GM21526 (cell line): ENCODE measurements around the gene WDR64.
"Not testable (repeated sequence)": the region's sequence is repeated elsewhere in the genome, so short reads cannot be mapped to it uniquely, and the experiment has no call there.

Source experiments
- ATAC-seq: cut with Tn5 transposase; IDR thresholded peaks from one replicate; pipeline ENCODE4 v1.9.1; 2021; ENCODE audit warnings: moderate library complexity; ENCODE audit not compliant: unreplicated experiment, low FRiP score

Gene WDR64

DNA sequence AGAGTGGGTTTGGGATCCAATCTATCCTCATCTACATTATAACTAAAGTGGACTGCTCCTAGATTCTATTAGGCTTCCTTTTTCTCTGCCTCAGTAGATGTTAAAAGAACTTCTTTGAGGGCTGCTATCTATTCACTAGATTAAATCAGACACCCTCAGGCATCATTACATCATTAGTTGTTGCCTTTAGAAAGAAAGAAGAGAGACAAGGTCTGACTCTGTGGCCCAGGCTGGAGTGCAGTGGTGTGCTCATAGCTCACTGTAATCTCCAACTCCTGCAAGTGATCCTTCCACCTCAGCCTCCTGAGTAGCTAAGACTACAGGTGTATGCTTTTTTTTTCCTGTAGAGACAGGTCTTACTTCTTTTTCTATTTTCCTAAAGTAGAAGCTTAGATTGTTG is 124.8 kb downstream of the WDR64 start:
- ATAC-seq, result no peak

DNA sequence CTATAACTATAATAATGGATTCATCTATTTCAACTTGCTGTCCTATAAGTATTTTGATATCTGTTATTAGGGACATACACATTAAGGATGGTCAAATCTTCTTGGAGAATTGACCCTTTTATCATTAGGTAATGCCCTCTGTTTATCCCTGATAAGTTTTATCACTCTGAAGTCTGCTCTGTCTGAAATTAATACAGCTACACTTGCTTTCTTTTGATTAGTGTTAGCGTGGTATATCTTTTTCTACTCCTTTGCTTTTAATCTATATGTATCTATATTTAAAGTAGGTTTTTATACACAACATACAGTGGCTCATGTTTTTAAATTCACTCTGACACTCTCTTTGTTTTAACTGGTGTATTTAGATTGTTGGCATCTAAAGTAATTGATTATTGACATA is 126.0 kb downstream of the WDR64 start:
- no peak for ATAC-seq

DNA sequence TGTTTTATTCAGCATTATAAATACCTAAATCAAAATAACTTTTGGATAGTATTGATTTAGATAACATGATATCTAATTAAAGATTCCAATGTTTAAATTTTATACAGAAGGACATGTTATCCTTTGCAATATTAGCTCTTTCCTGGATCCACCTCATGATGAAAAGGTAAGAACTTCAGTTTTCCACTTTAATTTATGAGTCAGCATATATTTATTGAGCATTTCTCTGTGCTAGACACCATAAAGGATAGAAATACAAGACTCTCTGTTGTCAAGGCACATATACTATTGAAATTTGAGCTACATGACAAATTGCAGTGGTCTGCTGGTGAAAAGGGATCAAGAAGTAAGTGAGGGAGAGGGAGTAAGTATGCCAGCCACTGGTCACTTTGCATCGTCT is 127.8 kb downstream of the WDR64 start:
- no peak for ATAC-seq

DNA sequence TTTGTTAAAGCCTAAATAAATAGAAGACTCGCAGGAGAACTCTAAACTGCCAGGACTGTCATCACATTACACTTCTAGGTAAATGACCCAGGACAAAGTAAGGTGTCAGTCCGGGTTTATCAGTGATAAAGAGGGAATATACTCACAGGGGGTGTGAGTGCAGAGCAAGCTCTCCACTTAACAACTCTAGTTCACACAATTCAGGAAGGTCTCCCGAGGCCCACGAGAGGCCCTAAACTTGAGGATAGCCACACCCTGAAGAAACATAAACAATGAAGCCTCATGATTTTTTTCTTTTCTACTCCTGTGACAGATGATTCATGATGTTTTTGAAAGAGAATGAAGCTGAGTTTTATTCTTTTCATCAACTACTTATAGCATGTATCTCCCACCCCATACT is 130.3 kb downstream of the WDR64 start:
- no peak for ATAC-seq

DNA sequence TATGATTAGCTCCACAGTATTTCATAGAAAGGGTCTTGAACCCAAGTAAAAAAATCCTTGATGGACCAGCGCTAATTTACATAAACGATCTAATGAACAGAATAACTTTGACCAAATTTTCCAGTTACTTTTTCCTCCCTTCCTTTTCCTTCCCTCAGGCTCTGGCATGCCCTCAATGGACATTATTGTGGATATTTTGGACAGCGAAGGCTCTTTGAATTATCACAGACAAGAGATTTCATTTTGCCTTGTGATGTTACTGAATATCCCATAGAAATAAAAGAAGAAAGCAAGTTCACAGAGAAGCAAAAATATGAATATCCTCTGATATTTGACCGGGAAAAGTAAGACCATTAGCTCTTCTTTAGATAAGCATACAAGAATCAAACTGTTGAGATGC is 135.6 kb downstream of the WDR64 start:
- ATAC-seq, result no peak

DNA sequence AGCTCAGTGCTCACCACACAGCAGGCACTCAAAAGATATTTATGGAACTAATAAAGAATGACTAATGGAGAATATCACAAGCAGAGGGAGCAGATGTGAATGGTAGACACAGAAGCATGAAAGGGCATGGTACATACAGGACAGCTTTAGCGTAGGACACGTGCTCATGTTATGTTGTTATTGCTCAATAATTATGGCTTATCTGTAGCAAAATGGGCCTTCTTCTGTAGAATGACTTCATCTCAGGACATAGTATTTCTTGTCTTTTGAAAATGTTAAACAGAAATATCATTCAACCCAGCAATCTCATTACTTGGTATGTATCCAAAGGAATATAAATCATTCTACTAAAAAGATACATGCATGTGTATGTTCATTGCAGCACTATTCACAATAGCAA is 137.0 kb downstream of the WDR64 start:
- no peak for ATAC-seq

DNA sequence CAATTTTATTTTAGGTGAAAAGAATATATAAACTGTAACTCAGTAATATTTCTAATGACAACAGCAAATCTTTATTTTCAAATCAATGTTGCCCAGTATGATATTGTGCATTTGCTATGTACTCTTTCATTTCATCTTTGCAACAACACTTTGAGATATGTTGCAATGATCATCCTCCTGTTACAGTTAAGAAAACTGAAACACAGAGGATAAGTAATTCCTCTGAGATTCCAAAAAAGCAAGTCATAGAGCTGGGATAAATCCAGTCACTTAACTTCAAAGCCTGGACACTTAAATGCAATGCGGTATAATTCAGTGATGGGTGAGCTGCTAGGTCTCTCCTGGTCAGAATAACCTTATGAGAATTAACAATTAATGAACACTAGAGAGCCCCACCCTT is 147.3 kb downstream of the WDR64 start:
- no peak for ATAC-seq

DNA sequence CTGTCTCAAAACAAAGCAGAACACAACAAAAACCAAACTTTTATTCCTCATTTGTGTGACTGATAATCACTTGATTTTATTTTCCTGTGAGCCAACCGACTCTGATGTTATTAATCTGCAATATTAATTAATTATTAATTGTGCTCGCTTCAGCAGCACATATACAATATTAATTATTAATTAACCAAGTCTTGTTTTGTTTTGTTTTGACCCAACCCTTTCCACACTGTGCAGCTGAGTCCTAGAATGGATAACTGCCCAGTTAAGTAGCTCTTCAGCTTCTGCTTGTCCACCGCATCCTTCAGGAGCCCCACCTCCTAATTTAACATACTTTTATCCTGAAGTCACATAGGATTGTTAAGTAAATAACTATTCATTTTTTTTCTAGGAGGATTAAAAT is 148.6 kb downstream of the WDR64 start:
- no peak for ATAC-seq

DNA sequence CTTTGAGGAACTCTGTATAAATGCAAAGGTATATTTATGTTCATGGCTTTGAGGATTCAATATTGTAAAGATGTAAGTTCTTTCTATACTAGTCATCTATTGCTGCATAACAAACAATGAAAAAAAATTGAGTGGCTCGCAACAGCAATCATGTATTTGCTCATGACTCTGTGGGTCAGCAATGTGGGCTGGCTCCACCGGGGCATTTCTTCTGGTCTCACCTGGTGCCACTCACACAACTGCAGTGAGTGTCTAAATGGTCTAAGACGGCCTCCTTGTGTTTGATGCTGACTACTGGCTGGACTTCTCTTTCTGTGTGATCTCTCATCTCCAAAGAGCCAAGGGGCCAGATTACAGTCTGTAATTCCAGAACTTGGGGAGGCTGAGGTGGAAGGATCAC is 150.8 kb downstream of the WDR64 start:
- no peak for ATAC-seq

DNA sequence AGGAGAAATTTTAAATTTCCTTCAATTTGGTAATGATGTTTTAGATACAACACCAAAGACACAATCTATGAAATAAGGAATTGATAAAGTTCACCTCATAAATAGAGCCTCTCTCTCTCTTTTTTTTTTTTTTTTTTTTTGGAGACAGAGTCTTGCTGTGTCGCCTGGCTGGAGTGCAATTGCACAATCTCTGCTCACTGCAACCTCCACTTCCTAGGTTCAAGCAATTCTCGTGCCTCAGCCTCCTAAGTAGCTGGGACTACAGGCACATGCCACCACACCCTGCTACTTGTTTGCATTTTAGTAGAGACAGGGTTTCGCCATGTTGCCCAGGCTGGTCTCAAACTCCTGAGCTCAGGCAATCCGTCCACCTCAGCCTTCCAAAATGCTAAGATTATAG is 152.6 kb downstream of the WDR64 start:
- ATAC-seq, result not testable (repeated sequence)

DNA sequence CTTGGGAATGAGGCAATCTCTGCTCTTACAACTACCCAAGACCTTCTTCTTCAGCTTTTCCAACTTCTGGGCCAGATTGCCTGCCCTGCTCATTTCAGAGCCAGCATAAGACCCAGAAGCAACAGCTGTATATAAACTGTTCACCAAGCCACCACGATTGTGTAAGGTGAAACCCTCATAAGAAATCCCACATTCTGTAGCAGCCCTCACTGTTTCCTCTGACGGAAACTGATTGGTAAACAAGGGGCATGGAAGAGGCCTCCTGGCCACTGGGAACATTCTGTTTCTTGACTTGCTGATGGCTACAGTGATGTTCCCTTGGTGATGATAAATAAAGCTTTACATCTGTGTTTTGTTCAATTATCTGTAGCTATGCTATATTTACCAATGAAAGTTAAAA is 156.2 kb downstream of the WDR64 start:
- ATAC-seq, result no peak

DNA sequence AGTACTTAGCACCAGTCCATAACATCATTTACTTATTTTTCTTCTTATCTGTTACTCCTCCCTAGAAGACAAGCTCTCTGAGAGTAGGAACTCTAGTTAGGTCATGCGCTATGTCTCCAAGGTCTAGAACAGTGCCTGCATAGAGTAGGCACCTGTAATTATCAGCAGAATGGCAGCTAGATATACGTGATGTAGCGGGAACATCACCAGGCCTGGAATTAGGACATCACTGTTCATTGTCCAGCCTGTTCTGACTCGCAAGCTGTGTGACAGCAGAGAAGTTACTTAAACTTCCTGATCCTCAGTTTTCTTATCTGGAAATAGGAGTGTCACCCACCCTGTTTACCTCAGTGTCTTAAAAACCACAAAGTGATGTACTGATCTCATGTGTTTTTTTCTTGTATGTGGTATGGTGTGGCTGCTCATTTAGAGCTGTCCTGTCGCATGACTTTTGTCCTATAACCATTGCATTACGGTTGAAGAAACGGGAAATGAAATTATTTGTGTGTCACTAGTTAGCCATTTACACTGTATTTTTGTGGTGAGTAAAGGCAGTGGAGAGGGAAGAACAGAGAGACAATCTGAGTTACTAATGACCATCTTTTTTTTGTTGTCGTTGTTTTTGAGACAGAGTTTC is 158.8 kb downstream of the WDR64 start:
- ATAC-seq, result no peak

DNA sequence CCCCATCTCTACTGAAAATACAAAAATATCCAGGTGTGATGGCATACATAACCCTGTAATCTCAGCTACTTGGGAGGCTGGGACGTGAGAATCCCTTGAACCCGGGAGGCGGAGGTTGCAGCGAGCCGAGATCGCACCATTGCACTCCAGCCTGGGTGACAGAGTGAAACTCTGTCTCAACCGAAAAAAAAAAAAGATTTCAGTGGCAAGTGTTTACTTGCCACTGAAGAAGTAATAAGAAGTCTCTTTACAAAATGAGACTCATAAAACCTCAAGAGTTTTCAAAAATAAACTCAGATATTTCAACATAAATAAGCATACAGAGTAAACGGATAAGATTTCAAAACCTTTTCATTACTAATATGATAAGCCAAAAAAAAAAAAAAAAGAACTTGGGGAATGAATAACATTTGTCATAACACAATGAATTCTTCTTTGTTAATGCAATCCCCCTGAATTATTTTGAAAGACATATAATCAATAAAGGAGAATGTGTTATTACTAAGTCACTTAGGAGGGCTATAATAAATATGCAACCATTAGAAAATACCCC is 161.8 kb downstream of the WDR64 start:
- ATAC-seq, result no peak

DNA sequence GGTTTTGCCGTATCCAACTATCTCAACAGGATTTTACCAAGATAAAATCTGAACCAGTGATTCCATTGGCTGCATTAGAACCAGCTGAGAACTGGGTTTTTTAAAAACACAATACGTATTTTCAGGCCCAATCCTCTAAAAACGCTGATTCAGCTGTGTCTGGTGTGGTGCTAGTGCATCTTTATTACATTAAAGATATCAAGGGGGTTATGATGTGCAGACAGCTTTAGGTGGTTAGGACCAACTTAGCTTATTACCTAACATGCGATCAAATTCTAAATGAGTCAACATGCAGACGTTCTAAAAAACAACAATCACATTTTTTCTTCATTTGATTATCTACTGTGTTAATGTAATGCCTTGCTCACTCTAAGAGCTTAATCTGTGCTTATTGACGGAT is 163.9 kb downstream of the WDR64 start:
- ATAC-seq, result no peak

DNA sequence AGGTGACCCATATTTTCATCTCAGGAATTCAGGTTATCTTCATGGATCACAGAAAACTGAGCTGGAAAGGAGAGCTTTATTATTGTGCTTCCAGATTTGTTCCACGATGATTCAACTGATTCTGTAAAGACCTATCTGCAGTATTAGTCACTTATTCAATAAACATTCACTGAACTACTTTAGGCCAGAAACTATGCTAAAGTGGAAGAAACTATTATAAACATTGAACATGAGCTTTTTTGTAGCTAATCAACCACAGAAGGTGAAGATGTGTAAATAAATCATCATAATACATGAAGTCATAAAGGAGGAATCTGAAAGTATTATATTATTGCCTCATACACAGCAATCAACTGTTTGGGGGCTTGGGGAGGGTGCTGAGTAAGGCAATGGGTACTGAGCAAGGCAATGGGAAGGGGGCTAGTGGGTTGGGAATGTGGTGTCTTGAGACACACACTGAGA is 165.3 kb downstream of the WDR64 start:
- ATAC-seq, result no peak

DNA sequence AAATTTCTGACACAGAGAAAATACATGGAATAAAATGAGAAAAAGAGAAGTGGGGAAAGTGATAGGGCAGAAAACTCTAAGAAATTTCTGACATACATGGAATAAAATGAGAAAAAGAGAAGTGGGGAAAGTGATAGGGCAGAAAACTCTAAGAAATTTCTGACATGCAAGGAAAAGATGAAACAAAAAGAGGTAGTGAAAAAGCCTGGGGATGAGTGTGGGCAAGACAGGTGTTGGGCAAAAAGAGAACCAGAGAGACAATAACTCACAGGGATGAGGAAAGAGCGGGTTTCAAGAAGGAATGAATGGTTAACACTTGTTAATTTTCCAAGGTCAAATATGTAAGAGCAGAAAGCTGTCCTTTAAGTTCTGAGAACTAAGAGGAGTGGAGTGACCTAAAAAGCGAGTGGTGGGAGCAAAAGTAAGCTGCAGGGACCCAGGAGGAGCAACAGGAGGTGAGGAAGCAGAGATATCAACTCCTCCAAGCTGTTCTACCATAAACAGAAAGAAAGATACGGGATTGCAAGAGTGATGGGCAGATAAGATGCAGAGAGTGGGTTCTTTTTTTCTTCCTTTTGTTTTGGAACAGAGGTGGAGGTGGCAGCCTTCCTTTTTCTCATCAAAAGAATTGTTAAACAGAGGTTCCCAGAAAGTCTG is 166.0 kb downstream of the WDR64 start:
- no peak for ATAC-seq

DNA sequence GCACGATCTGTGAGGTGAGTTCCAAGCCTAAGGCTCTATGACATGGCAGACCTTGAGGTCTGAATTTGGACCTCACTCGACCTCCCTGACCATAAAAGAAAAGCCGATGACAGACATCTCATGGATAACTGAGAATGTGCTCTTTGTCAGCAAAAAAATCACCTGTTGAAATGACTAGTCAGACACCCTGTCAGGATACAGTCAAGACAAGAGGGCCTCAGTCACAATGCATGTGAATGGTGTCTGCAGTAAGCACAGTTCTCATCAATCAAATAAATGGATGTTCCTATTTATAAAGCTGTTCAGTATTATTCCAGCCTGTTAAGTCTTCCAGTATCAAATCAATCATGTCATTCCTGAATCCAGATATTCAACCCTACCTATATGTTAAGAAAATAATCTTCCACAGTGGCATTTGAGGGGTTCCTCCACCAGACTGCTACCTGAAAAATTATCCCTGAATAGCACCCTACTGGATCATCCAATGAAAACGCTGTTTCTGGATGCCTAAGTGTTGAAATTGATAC is 167.3 kb downstream of the WDR64 start:
- ATAC-seq, result no peak

DNA sequence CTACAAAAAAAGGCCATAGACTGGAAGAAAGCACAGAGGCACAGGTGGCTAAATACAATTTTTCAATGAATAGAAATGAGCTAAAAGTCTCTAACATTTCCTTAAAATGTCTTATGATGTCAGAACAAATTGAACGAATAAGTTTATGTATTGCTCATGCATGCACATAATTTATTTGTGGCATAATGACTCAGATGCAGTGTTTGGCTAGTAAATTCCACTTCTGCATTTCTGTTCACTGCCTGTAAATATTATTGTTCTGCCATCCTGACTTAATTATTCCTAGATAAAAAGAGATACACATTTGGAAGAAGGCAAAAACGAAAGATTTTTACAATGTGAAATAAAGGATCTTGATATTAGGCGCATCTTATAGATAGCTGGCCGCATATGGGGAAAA is 169.3 kb downstream of the WDR64 start:
- no peak for ATAC-seq

DNA sequence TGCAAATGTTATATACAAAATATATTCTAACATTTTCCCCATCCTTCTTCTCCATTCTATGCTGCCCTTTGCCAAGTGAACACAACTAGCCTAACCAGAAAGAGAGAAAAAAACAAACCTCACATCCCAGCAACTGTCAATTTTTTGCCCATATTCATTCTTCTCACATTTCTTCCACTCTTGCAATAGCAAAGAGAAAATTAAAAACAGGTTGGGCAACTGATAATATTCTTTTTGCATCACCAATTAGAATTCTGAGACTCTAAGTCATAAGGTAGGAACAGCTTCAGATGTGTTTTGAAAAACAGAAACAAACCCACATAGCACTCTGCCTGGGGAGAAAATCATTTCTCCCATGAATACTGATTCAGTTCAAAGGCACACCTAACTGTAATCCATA is 170.8 kb downstream of the WDR64 start:
- no peak for ATAC-seq

DNA sequence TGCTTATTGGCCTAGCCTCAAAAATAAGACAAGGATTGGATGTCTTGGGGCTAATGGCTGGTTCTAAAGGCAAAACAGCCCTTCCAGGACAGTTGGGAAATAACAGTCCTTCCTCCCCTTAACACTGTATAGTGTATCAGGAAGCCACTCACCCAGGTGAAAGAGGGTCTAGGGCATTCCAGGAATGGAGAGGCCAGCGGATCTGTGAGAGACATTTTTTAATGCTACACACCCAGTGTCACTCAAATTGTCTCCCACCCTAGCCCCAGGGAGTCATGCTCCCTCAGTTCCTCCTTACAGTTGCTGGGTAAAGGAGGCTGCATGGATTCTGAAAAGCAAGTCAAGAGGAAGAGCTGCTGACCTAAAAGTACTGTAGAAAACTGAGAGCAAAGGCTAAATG is 171.8 kb downstream of the WDR64 start:
- no peak for ATAC-seq

DNA sequence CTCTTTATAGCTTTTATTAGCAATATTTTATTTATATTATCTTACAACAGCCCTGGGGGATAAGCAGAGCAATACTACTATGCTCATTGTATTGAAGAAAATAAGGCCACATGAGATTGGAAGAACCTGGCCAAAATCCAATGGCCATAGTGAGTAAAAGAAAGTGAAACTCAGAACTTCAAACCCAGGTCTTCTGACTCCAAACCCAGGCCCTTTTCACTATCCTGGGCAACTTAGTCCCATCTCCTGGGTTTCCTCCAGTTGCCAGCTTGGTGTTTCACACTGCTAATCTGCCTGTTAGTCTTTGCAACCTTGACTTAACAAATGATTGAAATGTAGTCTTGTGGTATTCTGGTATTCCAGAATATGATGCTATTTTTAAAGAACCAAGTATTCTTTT is 173.5 kb downstream of the WDR64 start:
- ATAC-seq, result no peak

DNA sequence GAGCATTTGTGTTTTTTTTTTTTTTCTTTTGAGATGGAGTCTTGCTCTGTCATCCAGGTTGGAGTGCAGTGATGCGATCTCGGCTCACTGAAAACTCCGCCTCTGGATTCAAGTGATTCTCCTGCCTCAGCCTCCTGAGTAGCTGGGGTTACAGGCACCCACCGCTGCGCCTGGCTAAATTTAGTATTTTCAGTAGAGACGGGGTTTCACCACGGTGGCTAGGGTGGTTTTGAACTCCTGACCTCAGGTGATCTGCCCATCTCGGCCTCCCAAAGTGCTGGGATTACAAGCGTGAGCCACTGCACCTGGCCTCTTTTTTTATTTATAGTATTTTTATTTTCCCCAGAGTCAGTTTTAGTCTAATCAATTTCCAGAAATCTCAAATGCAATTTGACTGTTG is 174.5 kb downstream of the WDR64 start:
- ATAC-seq, result not testable (repeated sequence)
